ENCODE results near the gene ELFN1.

The ELFN1 gene

GRCh38 chr7:1725766-1726630 is 55.9 kb downstream of the ELFN1 start:
- H3K36me3 ChIP-seq (ENCODE audit: control insufficient read depth in 1 of 2, insufficient read depth in 2 of 2, low read length in 2 of 2), result no peaks in the 10 kb centered on the region
- no peak overlapping the region for H3K4me3 ChIP-seq (ENCODE audit: low read depth in 1 of 2, low read length in 2 of 2)
- H3K4me1 ChIP-seq (ENCODE audit: control insufficient read depth in 1 of 2, insufficient read depth in 2 of 2, low read length in 2 of 2), result peaks cover 0 to 3% of the 10 kb centered on the region in 2 donors
- peaks cover 10 to 17% of the 10 kb centered on the region in 2 donors for H3K27me3 ChIP-seq (ENCODE audit: control insufficient read depth in 1 of 2, insufficient read depth in 2 of 2, low read length in 2 of 2)
- H3K9ac ChIP-seq (ENCODE audit: low read depth in 1 of 2, low read length in 2 of 2), result no peak overlapping the region
- H3K27ac ChIP-seq (ENCODE audit: low read depth, low read length), result no peak overlapping the region
- H3K9me3 ChIP-seq (ENCODE audit: control insufficient read depth in 1 of 2, low read length in 2 of 2), result peaks cover 0 to 10% of the 10 kb centered on the region in 2 donors

DNA sequence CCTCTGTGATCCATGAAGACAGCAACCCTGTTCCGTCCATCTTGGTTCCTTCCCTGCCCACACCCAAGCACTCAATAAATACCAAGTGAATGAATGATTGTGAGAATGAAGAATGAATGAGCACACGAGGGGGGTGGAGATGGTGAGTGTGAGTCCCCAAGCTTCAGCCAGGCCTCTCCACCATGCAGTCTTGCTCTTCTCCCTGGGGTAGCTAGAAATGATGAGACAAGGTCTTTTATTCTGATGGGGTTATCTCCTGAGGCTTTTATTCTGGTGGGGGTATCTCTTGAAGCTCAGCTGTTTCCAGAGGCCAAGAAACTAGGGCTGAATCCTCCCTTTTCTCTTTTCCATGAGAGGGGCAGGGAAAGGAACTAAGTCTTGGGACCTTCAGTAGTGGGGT is 57.0 kb downstream of the ELFN1 start:
- Histone ChIP-seq H3K27ac (ENCODE audit: low read depth, low read length) (no peak overlapping the region), H3K9me3 (ENCODE audit: control insufficient read depth in 1 of 2, low read length in 2 of 2) (peaks cover 0 to 10% of the 10 kb centered on the region in 2 donors), H3K36me3 (ENCODE audit: control insufficient read depth in 1 of 2, insufficient read depth in 2 of 2, low read length in 2 of 2) (no peaks in the 10 kb centered on the region), H3K27me3 (ENCODE audit: control insufficient read depth in 1 of 2, insufficient read depth in 2 of 2, low read length in 2 of 2) (peaks cover 10 to 17% of the 10 kb centered on the region in 2 donors), H3K9ac (ENCODE audit: low read depth in 1 of 2, low read length in 2 of 2) (no peak overlapping the region), H3K4me3 (ENCODE audit: low read depth in 1 of 2, low read length in 2 of 2) (no peak overlapping the region), H3K4me1 (ENCODE audit: control insufficient read depth in 1 of 2, insufficient read depth in 2 of 2, low read length in 2 of 2) (peaks cover 0 to 3% of the 10 kb centered on the region in 2 donors)

GRCh38 chr7:1727812-1728570 is 57.9 kb downstream of the ELFN1 start:
- H3K36me3 ChIP-seq (ENCODE audit: control insufficient read depth in 1 of 2, insufficient read depth in 2 of 2, low read length in 2 of 2), result no peaks in the 10 kb centered on the region
- H3K27me3 ChIP-seq (ENCODE audit: control insufficient read depth in 1 of 2, insufficient read depth in 2 of 2, low read length in 2 of 2), result peaks cover 10 to 18% of the 10 kb centered on the region in 2 donors

GRCh38 chr7:1729183-1729582 is 59.1 kb downstream of the ELFN1 start:
- Histone ChIP-seq H3K4me3 (ENCODE audit: low read depth in 1 of 2, low read length in 2 of 2) (no peak overlapping the region), H3K27ac (ENCODE audit: low read depth, low read length) (no peak overlapping the region), H3K9me3 (ENCODE audit: control insufficient read depth in 1 of 2, low read length in 2 of 2) (peaks cover 0 to 10% of the 10 kb centered on the region in 2 donors), H3K36me3 (ENCODE audit: control insufficient read depth in 1 of 2, insufficient read depth in 2 of 2, low read length in 2 of 2) (no peaks in the 10 kb centered on the region), H3K4me1 (ENCODE audit: control insufficient read depth in 1 of 2, insufficient read depth in 2 of 2, low read length in 2 of 2) (peaks cover 0 to 3% of the 10 kb centered on the region in 2 donors), H3K27me3 (ENCODE audit: control insufficient read depth in 1 of 2, insufficient read depth in 2 of 2, low read length in 2 of 2) (peaks cover 19 to 23% of the 10 kb centered on the region in 2 donors), H3K9ac (ENCODE audit: low read depth in 1 of 2, low read length in 2 of 2) (no peak overlapping the region)

More at GRCh38 chr7:1727812-1728570, 57.9 kb downstream of the ELFN1 start:
- Histone ChIP-seq H3K4me3 (ENCODE audit: low read depth in 1 of 2, low read length in 2 of 2) (no peak overlapping the region), H3K27ac (ENCODE audit: low read depth, low read length) (no peak overlapping the region), H3K4me1 (ENCODE audit: control insufficient read depth in 1 of 2, insufficient read depth in 2 of 2, low read length in 2 of 2) (peaks cover 0 to 3% of the 10 kb centered on the region in 2 donors), H3K9me3 (ENCODE audit: control insufficient read depth in 1 of 2, low read length in 2 of 2) (peaks cover 0 to 10% of the 10 kb centered on the region in 2 donors), H3K9ac (ENCODE audit: low read depth in 1 of 2, low read length in 2 of 2) (no peak overlapping the region)

DNA sequence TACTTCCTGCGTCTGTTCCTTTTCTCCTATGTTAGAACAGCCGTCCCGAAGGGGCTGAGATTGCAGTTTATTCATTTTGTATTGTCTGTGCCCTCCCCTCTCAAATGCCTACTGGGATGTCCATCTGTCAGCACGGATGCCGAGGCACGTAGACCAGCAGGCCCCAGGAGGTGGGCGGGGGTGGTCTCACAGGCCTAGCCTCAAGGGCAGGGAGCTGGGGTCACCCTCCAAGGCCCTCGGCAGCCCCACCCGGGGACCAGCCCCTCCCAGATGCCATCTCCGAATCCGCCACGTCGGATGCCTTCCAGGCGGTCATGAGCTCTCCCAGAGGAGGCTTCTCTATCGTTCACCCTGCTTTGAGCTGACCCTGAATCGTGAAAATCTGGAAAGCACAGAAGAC is 59.7 kb downstream of the ELFN1 start:
- Histone ChIP-seq H3K4me1 (ENCODE audit: control insufficient read depth in 1 of 2, insufficient read depth in 2 of 2, low read length in 2 of 2) (peaks cover 0 to 3% of the 10 kb centered on the region in 2 donors), H3K9ac (ENCODE audit: low read depth in 1 of 2, low read length in 2 of 2) (no peak overlapping the region)

GRCh38 chr7:1732072-1732471 is 62.0 kb downstream of the ELFN1 start:
- Histone ChIP-seq H3K36me3 (ENCODE audit: control insufficient read depth in 1 of 2, insufficient read depth in 2 of 2, low read length in 2 of 2) (no peaks in the 10 kb centered on the region), H3K9me3 (ENCODE audit: control insufficient read depth in 1 of 2, low read length in 2 of 2) (peaks cover 0 to 10% of the 10 kb centered on the region in 2 donors), H3K4me3 (ENCODE audit: low read depth in 1 of 2, low read length in 2 of 2) (no peak overlapping the region), H3K27ac (ENCODE audit: low read depth, low read length) (no peak overlapping the region), H3K27me3 (ENCODE audit: control insufficient read depth in 1 of 2, insufficient read depth in 2 of 2, low read length in 2 of 2) (peaks cover 6 to 9% of the 10 kb centered on the region in 2 donors), H3K4me1 (ENCODE audit: control insufficient read depth in 1 of 2, insufficient read depth in 2 of 2, low read length in 2 of 2) (no peaks in the 10 kb centered on the region), H3K9ac (ENCODE audit: low read depth in 1 of 2, low read length in 2 of 2) (no peak overlapping the region)

More for the DNA sequence above, 59.7 kb downstream of the ELFN1 start:
- no peaks in the 10 kb centered on the region for H3K36me3 ChIP-seq (ENCODE audit: control insufficient read depth in 1 of 2, insufficient read depth in 2 of 2, low read length in 2 of 2)
- H3K9me3 ChIP-seq (ENCODE audit: control insufficient read depth in 1 of 2, low read length in 2 of 2), result peaks cover 0 to 10% of the 10 kb centered on the region in 2 donors
- peaks cover 19 to 22% of the 10 kb centered on the region in 2 donors for H3K27me3 ChIP-seq (ENCODE audit: control insufficient read depth in 1 of 2, insufficient read depth in 2 of 2, low read length in 2 of 2)
- no peak overlapping the region for H3K27ac ChIP-seq (ENCODE audit: low read depth, low read length)
- no peak overlapping the region for H3K4me3 ChIP-seq (ENCODE audit: low read depth in 1 of 2, low read length in 2 of 2)

DNA sequence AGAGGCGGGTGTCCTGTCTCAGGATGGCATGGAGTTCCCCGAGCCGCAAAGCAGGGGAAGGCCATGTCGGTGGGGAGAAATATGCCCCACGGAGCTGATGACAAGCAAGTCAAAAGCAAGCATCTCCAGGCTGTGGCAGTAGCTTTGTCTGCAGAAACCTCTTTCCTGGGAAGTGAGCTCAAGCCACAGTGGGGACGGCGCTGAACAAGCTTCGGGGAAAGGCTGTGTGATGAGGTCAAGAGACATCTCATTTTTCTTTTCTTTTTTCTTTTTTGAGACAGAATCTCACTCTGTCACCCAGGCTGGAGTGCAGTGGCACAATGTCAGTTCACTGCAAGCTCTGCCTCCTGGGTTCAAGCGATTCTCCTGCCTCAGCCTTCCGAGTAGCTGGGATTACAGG is 62.6 kb downstream of the ELFN1 start:
- H3K4me3 ChIP-seq (ENCODE audit: low read depth in 1 of 2, low read length in 2 of 2), result no peak overlapping the region

GRCh38 chr7:1733206-1733907 is 63.3 kb downstream of the ELFN1 start:
- no peak overlapping the region for H3K4me3 ChIP-seq (ENCODE audit: low read depth in 1 of 2, low read length in 2 of 2)
- peaks cover 6 to 9% of the 10 kb centered on the region in 2 donors for H3K27me3 ChIP-seq (ENCODE audit: control insufficient read depth in 1 of 2, insufficient read depth in 2 of 2, low read length in 2 of 2)
- no peaks in the 10 kb centered on the region for H3K36me3 ChIP-seq (ENCODE audit: control insufficient read depth in 1 of 2, insufficient read depth in 2 of 2, low read length in 2 of 2)
- no peak overlapping the region for H3K9ac ChIP-seq (ENCODE audit: low read depth in 1 of 2, low read length in 2 of 2)
- peaks cover 0 to 10% of the 10 kb centered on the region in 2 donors for H3K9me3 ChIP-seq (ENCODE audit: control insufficient read depth in 1 of 2, low read length in 2 of 2)
- no peak overlapping the region for H3K27ac ChIP-seq (ENCODE audit: low read depth, low read length)
- no peaks in the 10 kb centered on the region for H3K4me1 ChIP-seq (ENCODE audit: control insufficient read depth in 1 of 2, insufficient read depth in 2 of 2, low read length in 2 of 2)

More for the DNA sequence above, 62.6 kb downstream of the ELFN1 start:
- Histone ChIP-seq H3K27ac (ENCODE audit: low read depth, low read length) (no peak overlapping the region), H3K36me3 (ENCODE audit: control insufficient read depth in 1 of 2, insufficient read depth in 2 of 2, low read length in 2 of 2) (no peaks in the 10 kb centered on the region), H3K9me3 (ENCODE audit: control insufficient read depth in 1 of 2, low read length in 2 of 2) (peaks cover 0 to 10% of the 10 kb centered on the region in 2 donors), H3K9ac (ENCODE audit: low read depth in 1 of 2, low read length in 2 of 2) (no peak overlapping the region), H3K4me1 (ENCODE audit: control insufficient read depth in 1 of 2, insufficient read depth in 2 of 2, low read length in 2 of 2) (no peaks in the 10 kb centered on the region), H3K27me3 (ENCODE audit: control insufficient read depth in 1 of 2, insufficient read depth in 2 of 2, low read length in 2 of 2) (peaks cover 6 to 9% of the 10 kb centered on the region in 2 donors)

- no peak overlapping the region for H3K9ac ChIP-seq (ENCODE audit: low read depth in 1 of 2, low read length in 2 of 2)
- H3K27me3 ChIP-seq (ENCODE audit: control insufficient read depth in 1 of 2, insufficient read depth in 2 of 2, low read length in 2 of 2), result peaks cover 6 to 9% of the 10 kb centered on the region in 2 donors
- no peak overlapping the region for H3K4me3 ChIP-seq (ENCODE audit: low read depth in 1 of 2, low read length in 2 of 2)
- H3K36me3 ChIP-seq (ENCODE audit: control insufficient read depth in 1 of 2, insufficient read depth in 2 of 2, low read length in 2 of 2), result no peaks in the 10 kb centered on the region
- no peaks in the 10 kb centered on the region for H3K4me1 ChIP-seq (ENCODE audit: control insufficient read depth in 1 of 2, insufficient read depth in 2 of 2, low read length in 2 of 2)
- H3K9me3 ChIP-seq (ENCODE audit: control insufficient read depth in 1 of 2, low read length in 2 of 2), result peaks cover 0 to 5% of the 10 kb centered on the region in 2 donors
- H3K27ac ChIP-seq (ENCODE audit: low read depth, low read length), result no peak overlapping the region
These were observed 64.0 kb downstream of the ELFN1 start for GRCh38 chr7:1733908-1734730.
